Islet precursor cell (in vitro differentiated cells): ENCODE results near the gene IFNA1.
"Not testable (repeated sequence)": the region's sequence is repeated elsewhere in the genome, so short reads cannot be mapped to it uniquely, and the experiment has no call there.

Experiments
- DNase-seq: peaks from one replicate; pipeline ENCODE4 v3.0.0-alpha.2; 2018

IFNA1 gene

GRCh38 chr9:21440139-21440538 is at the start of gene IFNA1:
IFNA1 (plus strand) TSS chr9:21440439; CDS start chr9:21440508, 69 bp downstream.
- no peak for DNase-seq

GRCh38 chr9:21392270-21392669 is 48.0 kb upstream of the IFNA1 start:
- DNase-seq, result peak; percentile 68

GRCh38 chr9:21395778-21396717 is 44.2 kb upstream of the IFNA1 start:
- peak; percentile 82 for DNase-seq

GRCh38 chr9:21398955-21399489 is 41.2 kb upstream of the IFNA1 start:
- DNase-seq, result no peak

- no peak for DNase-seq
These were observed 40.3 kb upstream of the IFNA1 start for GRCh38 chr9:21399956-21400355.

GRCh38 chr9:21402386-21403251 is 37.6 kb upstream of the IFNA1 start:
- peak; percentile 78 for DNase-seq

GRCh38 chr9:21404146-21404545 is 36.1 kb upstream of the IFNA1 start:
- no peak for DNase-seq

- no peak for DNase-seq
These were observed 31.4 kb upstream of the IFNA1 start, which contains the start of gene IFNA8 for GRCh38 chr9:21408817-21409216. IFNA8 (plus strand) TSS chr9:21409117; CDS start chr9:21409177, 60 bp downstream.

- peak; percentile 58 for DNase-seq
These were observed 28.1 kb upstream of the IFNA1 start for GRCh38 chr9:21412107-21412506.

- no peak for DNase-seq
These were observed 27.1 kb upstream of the IFNA1 start for GRCh38 chr9:21413151-21413550.

GRCh38 chr9:21413624-21414023 is 26.6 kb upstream of the IFNA1 start:
- peak; percentile 53 for DNase-seq

GRCh38 chr9:21414220-21414940 is 25.9 kb upstream of the IFNA1 start:
- no peak for DNase-seq

GRCh38 chr9:21415493-21416267 is 24.6 kb upstream of the IFNA1 start:
- no peak for DNase-seq

GRCh38 chr9:21428235-21428634 is 12.0 kb upstream of the IFNA1 start:
- DNase-seq, result no peak

- DNase-seq, result no peak
These were observed 11.0 kb upstream of the IFNA1 start for GRCh38 chr9:21429191-21429590.

GRCh38 chr9:21432672-21433425 is 7.4 kb upstream of the IFNA1 start:
- no peak for DNase-seq

GRCh38 chr9:21434202-21435014 is 5.8 kb upstream of the IFNA1 start:
- DNase-seq, result no peak

GRCh38 chr9:21435015-21435383 is 5.2 kb upstream of the IFNA1 start:
- not testable (repeated sequence) for DNase-seq

- no peak for DNase-seq
These were observed 3.8 kb downstream of the IFNA1 start for GRCh38 chr9:21443849-21444625.
